ENCODE data around the gene AMZ1.

AMZ1 gene

DNA sequence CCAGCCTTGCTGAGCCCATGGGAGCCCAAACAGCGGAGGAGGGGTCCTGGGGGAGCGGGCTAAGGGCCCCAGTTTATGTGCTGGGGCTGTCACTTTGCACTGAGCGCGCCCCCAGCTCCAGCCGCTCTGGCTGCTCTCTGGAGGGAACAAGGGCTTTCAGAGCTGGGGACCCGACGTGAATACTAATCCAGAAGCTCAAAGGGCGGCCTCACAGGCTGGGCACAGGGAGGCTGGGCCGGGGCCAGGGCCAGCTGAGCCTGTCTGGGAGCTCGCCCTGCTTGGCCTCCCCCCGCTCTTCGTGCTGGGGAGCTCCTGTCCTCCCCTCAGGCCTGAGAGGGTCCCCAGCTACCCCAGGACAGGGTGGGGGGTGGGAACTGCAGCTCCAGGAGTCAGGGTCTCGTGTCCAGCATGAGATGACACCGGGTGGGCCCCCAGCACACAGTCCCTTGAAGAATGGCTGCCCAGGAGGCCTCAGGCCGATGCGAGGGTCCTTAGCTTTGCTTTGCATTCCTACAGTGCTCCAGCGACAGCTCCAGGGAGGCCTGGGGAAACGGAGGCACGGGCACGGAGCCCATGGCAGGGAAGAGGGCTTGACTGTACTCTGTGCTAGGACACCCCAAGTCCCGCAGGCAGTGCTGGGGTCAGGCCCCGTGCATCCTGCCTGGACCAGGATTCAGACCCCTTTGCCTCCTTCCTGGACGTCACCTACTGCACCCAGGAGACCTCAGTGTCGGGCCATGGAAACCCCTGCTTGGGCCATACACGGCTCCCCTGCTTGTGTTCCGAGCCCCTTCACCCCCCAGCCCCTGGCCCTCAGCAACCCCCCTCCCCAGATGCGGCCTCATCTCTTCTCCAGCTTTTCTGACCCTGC is 5.8 kb upstream of the AMZ1 start:
- DNase-seq (ENCODE audit: low read depth, low spot score), result no peak
- ChIA-PET POLR2A (no interaction called here), CTCF (interaction anchor here (0.8 to 5.4 kb wide), 17 partner anchors 9 to 236 kb away, joined by 3 to 68 read pairs (median 6); partner anchors contain the start of gene IQCE)
- H3K4me3 ChIP-seq (ENCODE audit: low read depth, low read length), result no peak overlapping the region
- TF ChIP-seq, protein P1, sequence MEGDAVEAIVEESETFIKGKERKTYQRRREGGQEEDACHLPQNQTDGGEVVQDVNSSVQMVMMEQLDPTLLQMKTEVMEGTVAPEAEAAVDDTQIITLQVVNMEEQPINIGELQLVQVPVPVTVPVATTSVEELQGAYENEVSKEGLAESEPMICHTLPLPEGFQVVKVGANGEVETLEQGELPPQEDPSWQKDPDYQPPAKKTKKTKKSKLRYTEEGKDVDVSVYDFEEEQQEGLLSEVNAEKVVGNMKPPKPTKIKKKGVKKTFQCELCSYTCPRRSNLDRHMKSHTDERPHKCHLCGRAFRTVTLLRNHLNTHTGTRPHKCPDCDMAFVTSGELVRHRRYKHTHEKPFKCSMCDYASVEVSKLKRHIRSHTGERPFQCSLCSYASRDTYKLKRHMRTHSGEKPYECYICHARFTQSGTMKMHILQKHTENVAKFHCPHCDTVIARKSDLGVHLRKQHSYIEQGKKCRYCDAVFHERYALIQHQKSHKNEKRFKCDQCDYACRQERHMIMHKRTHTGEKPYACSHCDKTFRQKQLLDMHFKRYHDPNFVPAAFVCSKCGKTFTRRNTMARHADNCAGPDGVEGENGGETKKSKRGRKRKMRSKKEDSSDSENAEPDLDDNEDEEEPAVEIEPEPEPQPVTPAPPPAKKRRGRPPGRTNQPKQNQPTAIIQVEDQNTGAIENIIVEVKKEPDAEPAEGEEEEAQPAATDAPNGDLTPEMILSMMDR (IDR thresholded peaks at IDR 0.05; ENCODE audit: insufficient read depth, low read length, missing control alignments), result no peak

DNA sequence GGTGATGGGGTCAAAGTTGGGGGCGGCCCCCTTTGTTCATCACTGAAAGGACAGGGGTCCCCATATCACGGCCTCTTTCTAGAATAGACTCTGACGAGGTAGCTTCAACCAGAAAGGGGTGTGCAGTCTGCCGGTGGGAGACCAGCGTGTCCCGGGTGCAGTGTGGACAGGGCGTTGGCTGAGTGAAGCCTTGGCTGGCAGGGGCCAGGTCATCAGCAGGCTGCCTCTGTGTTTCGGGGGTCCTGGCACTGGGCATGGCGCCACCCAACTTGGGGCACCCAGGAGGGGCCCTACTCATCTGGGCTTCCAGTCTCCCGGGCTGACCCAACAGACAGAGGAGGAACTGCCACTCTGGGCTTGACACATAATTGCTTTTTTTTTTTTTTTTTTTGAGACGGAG is 3.5 kb upstream of the AMZ1 start:
- H3K4me3 ChIP-seq (ENCODE audit: low read depth, low read length), result no peak overlapping the region
- DNase-seq (ENCODE audit: low read depth, low spot score), result no peak
- ChIA-PET POLR2A (no interaction called here), CTCF (interaction anchor here (0.7 to 5.4 kb wide), 4 partner anchors 26 to 181 kb away, joined by 3 to 68 read pairs (median 3); no protein-coding TSS in a partner anchor)
- TF ChIP-seq, protein P1 (IDR thresholded peaks at IDR 0.05; ENCODE audit: insufficient read depth, low read length, missing control alignments), result no peak

DNA sequence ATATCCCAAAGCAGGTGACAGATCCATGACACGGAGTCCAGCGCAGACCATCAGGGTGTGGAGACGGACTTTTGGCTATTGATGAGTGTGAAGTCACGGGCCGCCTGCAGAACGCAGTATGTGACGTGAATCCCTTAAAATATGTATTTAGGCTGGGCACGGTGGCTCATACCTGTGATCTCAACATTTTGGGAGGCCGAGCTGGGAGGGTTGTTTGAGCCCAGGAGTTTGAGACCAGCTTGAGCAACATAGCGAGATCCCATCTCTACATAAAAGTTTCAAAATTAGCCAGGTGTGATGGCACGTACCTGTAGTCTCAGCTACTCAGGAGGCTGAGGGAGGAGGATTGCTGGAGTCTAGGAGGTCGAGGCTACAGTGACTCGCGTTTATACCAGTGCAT is 1.9 kb upstream of the AMZ1 start:
- CTCF ChIA-PET, result interaction anchor here (0.9 to 1.8 kb wide), 5 partner anchors 15 to 234 kb away, joined by 3 to 8 read pairs (median 3); no protein-coding TSS in a partner anchor
- no peak overlapping the region for H3K4me3 ChIP-seq (ENCODE audit: low read depth, low read length)
- no peak for DNase-seq (ENCODE audit: low read depth, low spot score)
- TF ChIP-seq, protein P1 (IDR thresholded peaks at IDR 0.05; ENCODE audit: insufficient read depth, low read length, missing control alignments), result no peak
- POLR2A ChIA-PET, result no interaction called here

DNA sequence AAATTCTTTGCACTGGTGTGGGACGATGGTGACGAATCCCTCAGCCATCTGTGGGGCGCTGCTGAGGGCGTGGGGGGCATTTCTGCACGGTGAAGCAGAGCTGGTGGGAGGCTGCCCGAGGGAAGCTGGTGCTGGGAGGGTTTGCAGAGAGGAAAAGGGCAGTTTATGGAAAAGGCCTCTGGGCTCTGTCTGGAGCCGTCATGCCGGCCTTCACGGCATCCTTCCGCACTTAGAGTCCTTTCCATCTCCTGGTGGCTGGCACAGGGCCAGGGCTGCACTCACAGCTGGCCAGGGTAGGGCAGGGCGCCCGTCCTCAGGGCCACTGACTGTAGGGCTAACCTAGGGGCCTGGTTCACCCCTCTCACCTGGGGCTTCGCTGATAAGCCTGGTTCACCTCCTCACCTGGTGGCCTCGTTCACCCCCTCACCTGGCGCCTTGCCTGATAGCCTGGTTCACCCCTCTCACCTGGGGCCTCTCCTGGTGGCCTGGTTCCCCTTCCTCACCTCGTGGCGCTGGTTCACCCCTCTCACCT is 598 bp upstream of the AMZ1 start:
- POLR2A ChIA-PET, result interaction anchor here (0.8 kb wide), 1 partner anchor 236 kb away, joined by 4 read pairs; no protein-coding TSS in a partner anchor
- H3K4me3 ChIP-seq (ENCODE audit: low read depth, low read length), result peak overlapping the region; percentile 34
- DNase-seq (ENCODE audit: low read depth, low spot score), result no peak
- CTCF ChIA-PET, result interaction anchor here (1.0 to 1.8 kb wide), 5 partner anchors 17 to 236 kb away, joined by 3 to 4 read pairs (median 4); no protein-coding TSS in a partner anchor
- TF ChIP-seq, protein P1 (IDR thresholded peaks at IDR 0.05; ENCODE audit: insufficient read depth, low read length, missing control alignments), result no peak

DNA sequence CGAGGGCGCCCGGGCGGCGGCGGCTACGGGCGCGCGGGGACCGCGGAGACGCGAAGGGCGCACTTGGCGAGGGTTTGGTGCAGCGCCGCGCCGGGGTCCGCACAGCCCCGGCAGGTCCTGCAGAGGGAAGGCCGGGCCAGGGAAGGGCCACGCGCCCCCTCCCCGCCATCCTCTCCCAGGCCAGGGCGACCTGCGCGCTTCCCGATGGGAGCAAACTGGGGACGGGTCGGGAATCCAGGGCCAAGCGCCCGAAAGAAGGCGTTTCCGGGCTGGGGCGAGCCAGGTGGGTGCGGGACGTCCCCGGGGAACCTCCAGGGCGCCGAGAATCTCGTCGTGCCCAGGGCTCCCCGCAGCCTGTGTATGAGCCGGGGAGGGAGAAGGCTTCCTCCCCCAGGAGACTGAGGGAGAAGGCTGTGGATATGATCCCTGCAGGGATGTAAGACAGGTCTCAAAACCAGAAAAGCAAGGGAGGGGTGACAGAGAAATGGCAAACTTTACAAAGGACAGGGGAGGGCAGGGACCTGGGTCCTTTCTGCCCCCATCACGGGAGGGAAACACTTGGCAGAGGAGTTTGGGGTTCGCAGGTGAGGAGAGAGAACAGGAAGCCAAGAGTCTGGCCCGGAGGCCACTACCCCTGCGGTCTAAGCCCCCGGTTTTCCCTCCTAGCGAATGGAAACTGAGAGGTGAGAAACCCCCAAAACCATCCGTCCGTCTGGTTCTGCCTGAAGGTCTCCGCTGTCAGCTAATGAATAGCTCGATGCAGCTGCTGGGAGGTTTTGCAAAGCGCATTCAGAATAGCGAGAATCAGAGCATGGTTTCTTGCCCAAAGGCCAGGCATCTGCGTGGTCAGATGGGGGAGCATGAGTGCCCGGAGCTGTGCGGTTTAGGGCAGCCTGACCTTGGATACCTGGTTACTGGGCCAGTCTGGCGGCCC is 674 bp downstream of the AMZ1 start:
- CTCF ChIA-PET, result interaction anchor here (1.2 to 1.7 kb wide), 5 partner anchors 21 to 144 kb away, joined by 3 to 6 read pairs (median 4); no protein-coding TSS in a partner anchor
- peak overlapping the region; percentile 34 for H3K4me3 ChIP-seq (ENCODE audit: low read depth, low read length)
- TF ChIP-seq, protein P1 (IDR thresholded peaks at IDR 0.05; ENCODE audit: insufficient read depth, low read length, missing control alignments), result no peak
- DNase-seq (ENCODE audit: low read depth, low spot score), result no peak
- POLR2A ChIA-PET, result no interaction called here
